ENCODE data around the gene CFL1.
A peak's percentile ranks its signal among the peaks of the same experiment; 100 is the strongest.
"Not testable (repeated sequence)": the region's sequence is repeated elsewhere in the genome, so short reads cannot be mapped to it uniquely, and the experiment has no call there.

CFL1 gene

GRCh38 chr11:65856689-65857499, 1.1 kb downstream of the CFL1 start:
- peak; percentile 76 to 81 for DNase-seq

GRCh38 chr11:65855927-65856363, 2.0 kb downstream of the CFL1 start:
- no peak for DNase-seq

GRCh38 chr11:65854852-65855837, 2.8 kb downstream of the CFL1 start:
- DNase-seq: no peak

GRCh38 chr11:65854161-65854592, 3.8 kb downstream of the CFL1 start:
- DNase-seq: no peak

- DNase-seq: no peak
Observed at GRCh38 chr11:65853246-65853979, 4.6 kb downstream of the CFL1 start.

- no peak for DNase-seq
Observed at GRCh38 chr11:65852508-65853245, 5.3 kb downstream of the CFL1 start.

GRCh38 chr11:65851811-65852507, 6.0 kb downstream of the CFL1 start:
- DNase-seq: no peak

- DNase-seq: no peak
Observed at GRCh38 chr11:65851083-65851579, 6.8 kb downstream of the CFL1 start.

- no peak for DNase-seq
Observed at GRCh38 chr11:65850217-65851082, 7.5 kb downstream of the CFL1 start.

- no peak for DNase-seq
Observed at GRCh38 chr11:65849771-65850216, 8.2 kb downstream of the CFL1 start.

- DNase-seq: no peak
Observed at GRCh38 chr11:65849366-65849765, 8.6 kb downstream of the CFL1 start.

GRCh38 chr11:65848693-65849092, 9.3 kb downstream of the CFL1 start:
- not testable (repeated sequence) for DNase-seq

- no peak for DNase-seq
Observed at GRCh38 chr11:65847746-65848145, 10.2 kb downstream of the CFL1 start.

GRCh38 chr11:65844231-65844872, 13.6 kb downstream of the CFL1 start:
- DNase-seq: no peak

GRCh38 chr11:65843811-65844210, 14.2 kb downstream of the CFL1 start:
- DNase-seq: no peak

GRCh38 chr11:65842144-65842543, 15.8 kb downstream of the CFL1 start:
- no peak for DNase-seq

GRCh38 chr11:65834202-65834601, 23.8 kb downstream of the CFL1 start:
- DNase-seq: no peak

GRCh38 chr11:65833297-65834030, 24.5 kb downstream of the CFL1 start, which contains the start of gene SNX32:
Gene SNX32, plus strand, starts transcription at chr11:65833963. Its CDS starts 103 bp downstream, at chr11:65834066.
- peak; percentile 93 to 94 for DNase-seq

- not testable (repeated sequence) for DNase-seq
Observed at GRCh38 chr11:65832231-65832630, 25.7 kb downstream of the CFL1 start.
